Neural cell (in vitro differentiated cells): Measurements from ENCODE around the gene SLC2A4. TPM values are rescaled to one million over a fixed set of nuclear protein-coding genes. Genes with fewer than 3 reads are reported as not detected.

Source experiments
- H2AFZ ChIP-seq: fragments of 200-600, 300-800 bp; sonication (generic), shearing (Covaris generic); 2 replicates; pipeline ENCODE4 v1.6.0; 2014; ENCODE audit warnings: low read depth, mild to moderate bottlenecking, antibody characterized with exemption, low read length, moderate library complexity
- H3F3A ChIP-seq: fragments of 200-600 bp; shearing (Covaris generic); 2 replicates; pipeline ENCODE4 v1.6.1; 2016; ENCODE audit warnings: mild to moderate bottlenecking, moderate library complexity, mixed read lengths, antibody characterized with exemption, low read length; ENCODE audit not compliant: insufficient read depth, poor library complexity, severe bottlenecking
- H3K27ac ChIP-seq: fragments of 200-600, 300-800 bp; sonication (generic), shearing (Covaris generic); 2 replicates; pipeline ENCODE4 v1.5.1; 2014; ENCODE audit warnings: mild to moderate bottlenecking, low read length, moderate library complexity
- H3K27me3 ChIP-seq: fragments of 300-800, 200-600 bp; sonication (generic), shearing (Covaris generic); 2 replicates; pipeline ENCODE4 v1.6.0; 2014; ENCODE audit warnings: mild to moderate bottlenecking, low read depth, low read length, moderate library complexity; ENCODE audit not compliant: insufficient read depth
- H3K36me3 ChIP-seq: fragments of 300-800, 200-600 bp; sonication (generic), shearing (Covaris generic); 2 replicates; pipeline ENCODE4 v1.5.1; 2014; ENCODE audit warnings: mild to moderate bottlenecking, antibody characterized with exemption, low read length, moderate library complexity; ENCODE audit not compliant: insufficient read depth
- H3K4me2 ChIP-seq: fragments of 300-800, 200-600 bp; sonication (generic), shearing (Covaris generic); 2 replicates; pipeline ENCODE4 v1.6.0; 2014; ENCODE audit warnings: mild to moderate bottlenecking, low read length
- H3K4me3 ChIP-seq: fragments of 300-800, 200-600 bp; sonication (generic), shearing (Covaris generic); 2 replicates; pipeline ENCODE4 v1.5.1; 2014; ENCODE audit warnings: mild to moderate bottlenecking, low read length, moderate library complexity
- H3K79me2 ChIP-seq: fragments of 200-600 bp; shearing (Covaris generic); replicated peaks from 2 replicates; pipeline ENCODE4 v1.6.0; 2014; ENCODE audit warnings: mild to moderate bottlenecking, low read length, moderate library complexity; ENCODE audit not compliant: insufficient read depth
- H3K9ac ChIP-seq: fragments of 300-800, 200-600 bp; sonication (generic), shearing (Covaris generic); 2 replicates; pipeline ENCODE4 v1.6.1; 2016; ENCODE audit warnings: mild to moderate bottlenecking, low read length, mixed read lengths
- H3K9me2 ChIP-seq: fragments of 200-600 bp; shearing (Covaris generic); 2 replicates; pipeline ENCODE4 v1.6.1; 2016; ENCODE audit warnings: mild to moderate bottlenecking, low read length, mixed read lengths; ENCODE audit not compliant: insufficient read depth
- H3K9me3 ChIP-seq: fragments of 200-600, 300-800 bp; sonication (generic), shearing (Covaris generic); 2 replicates; pipeline ENCODE4 v1.6.1; 2016; ENCODE audit warnings: mild to moderate bottlenecking, mixed run types, low read length, moderate library complexity, mixed read lengths
- H4K20me1 ChIP-seq: fragments of 200-600 bp; shearing (Covaris generic); 2 replicates; pipeline ENCODE4 v1.6.1; 2016; ENCODE audit warnings: mild to moderate bottlenecking, mixed run types; ENCODE audit not compliant: insufficient read depth
- EP300 ChIP-seq: fragments of 450-650 bp; conservative IDR thresholded peaks from 2 replicates; pipeline ENCODE4 v1.6.1; 2014; ENCODE audit warnings: antibody characterized with exemption, mild to moderate bottlenecking, moderate library complexity; ENCODE audit not compliant: poor library complexity, severe bottlenecking
- EZH2 ChIP-seq: fragments of 200-600, 300-800 bp; shearing (Covaris generic), sonication (generic); IDR thresholded peaks from 2 replicates; pipeline ENCODE4 v1.6.1; 2014; ENCODE audit warnings: antibody characterized with exemption, low read length, borderline replicate concordance, mild to moderate bottlenecking; ENCODE audit not compliant: insufficient read depth, poor library complexity, severe bottlenecking
- MXI1 ChIP-seq: fragments of 450-650 bp; conservative IDR thresholded peaks from 2 replicates; pipeline ENCODE4 v1.6.1; 2014; ENCODE audit warnings: antibody characterized with exemption, mild to moderate bottlenecking; ENCODE audit not compliant: poor library complexity, severe bottlenecking
- POLR2AphosphoS5 ChIP-seq: IDR thresholded peaks from 2 replicates; pipeline ENCODE4 v1.6.1; 2012
- RAD21 ChIP-seq: fragments of 450-650 bp; conservative IDR thresholded peaks from 2 replicates; pipeline ENCODE4 v1.6.1; 2014; ENCODE audit warnings: antibody characterized with exemption, mild to moderate bottlenecking, moderate library complexity
- SMC3 ChIP-seq: fragments of 450-650 bp; conservative IDR thresholded peaks from 2 replicates; pipeline ENCODE4 v1.6.1; 2014; ENCODE audit warnings: antibody characterized with exemption, mild to moderate bottlenecking, moderate library complexity; ENCODE audit not compliant: poor library complexity
- TAF1 ChIP-seq: IDR thresholded peaks from 2 replicates; pipeline ENCODE4 v1.6.1; 2012; ENCODE audit warnings: low read depth
- polyA plus RNA-seq: library from polyadenylated mRNA; depleted of rRNA; stranded (reverse); fragments of >200 nt; gene quantifications from 2 replicates; pipeline ENCODE4 v1.2.3, GENCODE V29; 2014
- TF ChIP-seq, protein P1 (sequence below): fragments of 450-650 bp; IDR thresholded peaks from 2 replicates; pipeline ENCODE4 v1.5.1; 2014; ENCODE audit warnings: antibody characterized with exemption, mild to moderate bottlenecking, moderate library complexity; ENCODE audit not compliant: poor library complexity, severe bottlenecking
- TF ChIP-seq, protein P2 (sequence below): IDR thresholded peaks from 2 replicates; pipeline ENCODE4 v1.6.1; 2012; ENCODE audit warnings: borderline replicate concordance

SLC2A4 gene
- polyA plus RNA-seq, 1 donor from 2014 or later, result not detected

DNA sequence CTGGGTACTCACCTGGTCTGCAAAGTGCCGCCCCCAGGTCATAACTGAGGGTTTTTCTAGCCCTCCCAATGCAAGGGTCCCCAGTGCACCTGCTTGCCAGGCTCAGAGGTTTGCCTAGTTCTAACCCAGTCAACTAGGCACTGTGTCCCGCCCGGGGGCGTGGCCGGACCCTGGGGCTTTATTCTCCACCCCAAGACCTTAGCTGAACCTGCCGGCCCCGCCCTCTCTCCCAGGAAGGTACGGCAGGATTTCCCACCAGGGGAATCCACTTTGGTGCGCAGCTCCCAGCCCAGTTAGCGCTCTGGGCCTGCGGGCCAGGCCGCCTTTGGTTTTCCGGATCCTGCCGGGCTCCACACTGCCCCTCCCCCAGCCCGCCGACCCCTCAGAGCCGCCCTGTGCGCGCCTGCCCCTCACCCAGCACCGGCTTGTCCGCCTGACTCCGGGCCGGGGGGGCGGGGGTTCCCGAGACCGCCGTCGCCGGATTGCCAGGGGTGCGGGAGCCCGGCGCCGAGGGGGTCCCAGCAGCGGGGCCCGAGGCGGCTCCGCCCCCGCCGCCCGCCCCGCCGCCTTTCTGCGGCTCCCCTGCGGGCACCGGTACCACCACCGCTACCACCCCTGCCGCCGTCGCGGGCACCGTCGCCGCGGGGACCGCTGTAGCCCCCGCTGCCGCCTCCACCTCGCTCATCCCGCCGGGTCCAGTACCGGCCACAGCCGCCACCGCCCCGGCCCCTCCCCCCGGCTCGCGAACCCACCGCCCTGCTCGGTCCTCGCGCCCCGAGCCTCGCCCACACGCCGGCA lies 12.5 kb downstream of the SLC2A4 start:
- Histone ChIP-seq H3K9me2 (no peaks in the 10 kb centered on the region), H4K20me1 (no peaks in the 10 kb centered on the region), H3K27ac (no peak overlapping the region), H3F3A (no peaks in the 10 kb centered on the region), H3K36me3 (no peaks in the 10 kb centered on the region), H3K27me3 (peaks cover 49% of the 10 kb centered on the region), H3K9me3 (no peaks in the 10 kb centered on the region), H2AFZ (no peak overlapping the region), H3K4me2 (no peak overlapping the region), H3K9ac (no peak overlapping the region), H3K79me2 (no peaks in the 10 kb centered on the region), H3K4me3 (peak overlapping the region; percentile 66)
- no peak for TF ChIP-seq POLR2AphosphoS5
- no peak for TF ChIP-seq TAF1
- TF ChIP-seq, protein P1, sequence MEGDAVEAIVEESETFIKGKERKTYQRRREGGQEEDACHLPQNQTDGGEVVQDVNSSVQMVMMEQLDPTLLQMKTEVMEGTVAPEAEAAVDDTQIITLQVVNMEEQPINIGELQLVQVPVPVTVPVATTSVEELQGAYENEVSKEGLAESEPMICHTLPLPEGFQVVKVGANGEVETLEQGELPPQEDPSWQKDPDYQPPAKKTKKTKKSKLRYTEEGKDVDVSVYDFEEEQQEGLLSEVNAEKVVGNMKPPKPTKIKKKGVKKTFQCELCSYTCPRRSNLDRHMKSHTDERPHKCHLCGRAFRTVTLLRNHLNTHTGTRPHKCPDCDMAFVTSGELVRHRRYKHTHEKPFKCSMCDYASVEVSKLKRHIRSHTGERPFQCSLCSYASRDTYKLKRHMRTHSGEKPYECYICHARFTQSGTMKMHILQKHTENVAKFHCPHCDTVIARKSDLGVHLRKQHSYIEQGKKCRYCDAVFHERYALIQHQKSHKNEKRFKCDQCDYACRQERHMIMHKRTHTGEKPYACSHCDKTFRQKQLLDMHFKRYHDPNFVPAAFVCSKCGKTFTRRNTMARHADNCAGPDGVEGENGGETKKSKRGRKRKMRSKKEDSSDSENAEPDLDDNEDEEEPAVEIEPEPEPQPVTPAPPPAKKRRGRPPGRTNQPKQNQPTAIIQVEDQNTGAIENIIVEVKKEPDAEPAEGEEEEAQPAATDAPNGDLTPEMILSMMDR, result no peak
- TF ChIP-seq SMC3, result no peak
- TF ChIP-seq RAD21, result no peak
- no peak for TF ChIP-seq EP300
- no peak for TF ChIP-seq MXI1
- TF ChIP-seq EZH2, result no peak
- TF ChIP-seq, protein P2, sequence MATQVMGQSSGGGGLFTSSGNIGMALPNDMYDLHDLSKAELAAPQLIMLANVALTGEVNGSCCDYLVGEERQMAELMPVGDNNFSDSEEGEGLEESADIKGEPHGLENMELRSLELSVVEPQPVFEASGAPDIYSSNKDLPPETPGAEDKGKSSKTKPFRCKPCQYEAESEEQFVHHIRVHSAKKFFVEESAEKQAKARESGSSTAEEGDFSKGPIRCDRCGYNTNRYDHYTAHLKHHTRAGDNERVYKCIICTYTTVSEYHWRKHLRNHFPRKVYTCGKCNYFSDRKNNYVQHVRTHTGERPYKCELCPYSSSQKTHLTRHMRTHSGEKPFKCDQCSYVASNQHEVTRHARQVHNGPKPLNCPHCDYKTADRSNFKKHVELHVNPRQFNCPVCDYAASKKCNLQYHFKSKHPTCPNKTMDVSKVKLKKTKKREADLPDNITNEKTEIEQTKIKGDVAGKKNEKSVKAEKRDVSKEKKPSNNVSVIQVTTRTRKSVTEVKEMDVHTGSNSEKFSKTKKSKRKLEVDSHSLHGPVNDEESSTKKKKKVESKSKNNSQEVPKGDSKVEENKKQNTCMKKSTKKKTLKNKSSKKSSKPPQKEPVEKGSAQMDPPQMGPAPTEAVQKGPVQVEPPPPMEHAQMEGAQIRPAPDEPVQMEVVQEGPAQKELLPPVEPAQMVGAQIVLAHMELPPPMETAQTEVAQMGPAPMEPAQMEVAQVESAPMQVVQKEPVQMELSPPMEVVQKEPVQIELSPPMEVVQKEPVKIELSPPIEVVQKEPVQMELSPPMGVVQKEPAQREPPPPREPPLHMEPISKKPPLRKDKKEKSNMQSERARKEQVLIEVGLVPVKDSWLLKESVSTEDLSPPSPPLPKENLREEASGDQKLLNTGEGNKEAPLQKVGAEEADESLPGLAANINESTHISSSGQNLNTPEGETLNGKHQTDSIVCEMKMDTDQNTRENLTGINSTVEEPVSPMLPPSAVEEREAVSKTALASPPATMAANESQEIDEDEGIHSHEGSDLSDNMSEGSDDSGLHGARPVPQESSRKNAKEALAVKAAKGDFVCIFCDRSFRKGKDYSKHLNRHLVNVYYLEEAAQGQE, result no peak

DNA sequence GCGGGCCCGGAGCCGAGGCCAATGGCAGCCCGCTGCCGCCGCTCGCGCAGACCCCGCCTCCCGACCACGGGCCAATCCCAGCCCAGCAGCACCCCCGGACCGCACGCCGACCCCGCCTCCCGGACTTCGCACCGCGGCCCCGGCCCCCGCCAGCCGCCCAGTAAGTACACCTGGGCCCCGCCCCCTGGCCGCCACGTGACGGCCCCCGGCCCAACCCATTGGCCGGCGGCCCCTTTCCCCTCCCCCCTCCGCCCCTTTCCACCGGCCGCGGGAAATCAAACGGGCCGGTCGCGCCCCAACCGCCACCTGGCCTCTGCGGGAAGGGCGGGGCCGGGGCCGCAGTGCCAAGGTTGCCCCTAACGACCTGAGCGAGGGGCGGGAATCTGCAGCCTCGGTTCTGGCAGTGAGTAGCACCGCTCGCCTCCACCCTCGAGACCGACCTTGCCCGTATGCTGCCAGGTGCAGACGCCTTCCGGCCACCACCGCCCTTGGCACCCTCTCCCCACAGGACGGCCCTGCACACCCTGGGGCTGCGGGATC lies 13.2 kb downstream of the SLC2A4 start, which contains the start of gene YBX2:
TSS of gene YBX2 (minus strand) at position 26 of the 540 bp plus-strand sequence. CDS start 139 bp downstream, outside the sequence.
- no peaks in the 10 kb centered on the region for H3K9me3 ChIP-seq
- H3F3A ChIP-seq, result no peaks in the 10 kb centered on the region
- no peak within 1 kb of the TSS for H2AFZ ChIP-seq
- H4K20me1 ChIP-seq, result no peaks in the 10 kb centered on the region
- no peak within 1 kb of the TSS for H3K9ac ChIP-seq
- no peaks in the 10 kb centered on the region for H3K36me3 ChIP-seq
- peak within 1 kb of the TSS; percentile 66 for H3K4me3 ChIP-seq
- no peak within 1 kb of the TSS for H3K4me2 ChIP-seq
- H3K9me2 ChIP-seq, result no peaks in the 10 kb centered on the region
- no peaks in the 10 kb centered on the region for H3K79me2 ChIP-seq
- TF ChIP-seq MXI1, result peak; percentile 32
- TF ChIP-seq, protein P1, result no peak
- H3K27ac ChIP-seq, result no peak within 1 kb of the TSS
- peaks cover 49% of the 10 kb centered on the region for H3K27me3 ChIP-seq
